Measurements from ENCODE around the gene ERP27. TPM values are rescaled to one million over a fixed set of nuclear protein-coding genes. Genes with fewer than 3 reads are reported as not detected.

The ERP27 gene
- total RNA-seq, 4 donors from 2014 or later, result 0.57 to 5.5 (median 1.9) TPM; not detected in 1

DNA sequence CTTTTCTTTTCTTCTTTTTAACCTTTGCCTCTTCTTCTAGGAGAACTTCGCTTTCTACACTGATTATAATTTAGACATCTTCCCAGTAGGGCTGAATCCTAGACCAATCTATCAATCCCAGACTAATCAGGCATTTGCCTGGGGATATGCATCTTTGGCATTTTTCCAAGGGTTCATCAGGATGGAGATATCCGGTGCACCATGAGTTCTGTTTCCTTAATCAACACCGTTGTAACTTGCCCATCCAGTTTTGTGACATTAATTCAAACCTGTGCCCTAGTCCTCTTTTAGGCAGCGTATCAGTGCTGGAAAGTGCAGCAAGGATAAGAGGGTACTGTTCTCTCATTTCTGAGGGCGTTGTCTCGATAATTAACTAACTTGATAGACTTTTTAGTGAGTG lies 52.1 kb downstream of the ERP27 start:
- 45 to 64% methylated on average over 6 of the region's 6 CpGs for whole genome bisulfite sequencing, 2 donors
- Histone ChIP-seq H3K9me3 (no peaks in the 10 kb centered on the region), H3K4me3 (peak overlapping the region in 3 of 4 donors; percentile 38 to 60 (median 38)), H3K27me3 (no peaks in the 10 kb centered on the region), H3K4me1 (peaks cover 0 to 38% (median 13%) of the 10 kb centered on the region in 3 donors), H3K36me3 (no peaks in the 10 kb centered on the region), H3K27ac (peak overlapping the region; percentile 58 to 87 (median 78))
- TF ChIP-seq, protein P1, sequence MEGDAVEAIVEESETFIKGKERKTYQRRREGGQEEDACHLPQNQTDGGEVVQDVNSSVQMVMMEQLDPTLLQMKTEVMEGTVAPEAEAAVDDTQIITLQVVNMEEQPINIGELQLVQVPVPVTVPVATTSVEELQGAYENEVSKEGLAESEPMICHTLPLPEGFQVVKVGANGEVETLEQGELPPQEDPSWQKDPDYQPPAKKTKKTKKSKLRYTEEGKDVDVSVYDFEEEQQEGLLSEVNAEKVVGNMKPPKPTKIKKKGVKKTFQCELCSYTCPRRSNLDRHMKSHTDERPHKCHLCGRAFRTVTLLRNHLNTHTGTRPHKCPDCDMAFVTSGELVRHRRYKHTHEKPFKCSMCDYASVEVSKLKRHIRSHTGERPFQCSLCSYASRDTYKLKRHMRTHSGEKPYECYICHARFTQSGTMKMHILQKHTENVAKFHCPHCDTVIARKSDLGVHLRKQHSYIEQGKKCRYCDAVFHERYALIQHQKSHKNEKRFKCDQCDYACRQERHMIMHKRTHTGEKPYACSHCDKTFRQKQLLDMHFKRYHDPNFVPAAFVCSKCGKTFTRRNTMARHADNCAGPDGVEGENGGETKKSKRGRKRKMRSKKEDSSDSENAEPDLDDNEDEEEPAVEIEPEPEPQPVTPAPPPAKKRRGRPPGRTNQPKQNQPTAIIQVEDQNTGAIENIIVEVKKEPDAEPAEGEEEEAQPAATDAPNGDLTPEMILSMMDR (IDR thresholded peaks at IDR 0.05), result no peak
- TF ChIP-seq POLR2A (IDR thresholded peaks at IDR 0.05), result no peak
- intact Hi-C loops (cut with DNase I), result no loop called here
- DNase-seq, result no peak

DNA sequence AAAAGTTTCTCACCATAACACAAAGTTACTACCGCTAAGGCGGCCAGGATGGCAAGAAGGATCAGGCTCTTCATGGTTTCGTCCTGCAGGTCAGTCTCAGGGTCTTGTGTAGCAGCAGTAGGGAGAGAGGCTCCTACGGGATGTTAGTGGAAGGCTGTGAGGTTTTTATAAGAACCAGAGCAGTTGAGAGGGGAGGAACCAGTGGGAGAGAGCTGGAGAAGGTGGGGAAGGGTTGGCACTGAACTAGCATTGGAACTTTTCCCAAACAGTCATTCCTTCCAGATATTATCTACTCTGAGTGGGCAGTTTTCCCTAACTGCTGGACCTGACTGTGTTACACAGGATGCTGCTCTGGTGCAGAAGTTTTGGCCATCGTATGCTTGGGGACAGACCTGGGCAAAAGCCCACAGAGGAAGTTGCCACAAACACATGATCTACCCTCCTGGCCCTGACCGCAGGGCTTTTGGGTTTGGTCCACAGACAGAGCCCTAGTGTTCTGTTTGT lies 52.6 kb downstream of the ERP27 start, which contains the start of gene MGP:
Gene MGP, minus strand, starts transcription at position 137 of the 504 bp plus-strand sequence. Its CDS starts 63 bp downstream, at position 74.
- TF ChIP-seq, protein P1 (IDR thresholded peaks at IDR 0.05), result no peak
- peak in 2 of 4 donors; percentile 51 to 76 for TF ChIP-seq POLR2A (IDR thresholded peaks at IDR 0.05)
- DNase-seq, result no peak
- H3K36me3 ChIP-seq, result no peaks in the 10 kb centered on the region
- intact Hi-C loops (cut with DNase I), result no loop called here
- peak within 1 kb of the TSS; percentile 6 to 60 (median 38) for H3K4me3 ChIP-seq
- H3K4me1 ChIP-seq, result peaks cover 0 to 38% (median 13%) of the 10 kb centered on the region in 3 donors
- H3K27ac ChIP-seq, result peak within 1 kb of the TSS; percentile 58 to 87 (median 78)
- no peaks in the 10 kb centered on the region for H3K27me3 ChIP-seq
- no peaks in the 10 kb centered on the region for H3K9me3 ChIP-seq
- WGBS, 2 donors, result 39 to 49% methylated on average over 4 to 6 of the region's 6 CpGs

DNA sequence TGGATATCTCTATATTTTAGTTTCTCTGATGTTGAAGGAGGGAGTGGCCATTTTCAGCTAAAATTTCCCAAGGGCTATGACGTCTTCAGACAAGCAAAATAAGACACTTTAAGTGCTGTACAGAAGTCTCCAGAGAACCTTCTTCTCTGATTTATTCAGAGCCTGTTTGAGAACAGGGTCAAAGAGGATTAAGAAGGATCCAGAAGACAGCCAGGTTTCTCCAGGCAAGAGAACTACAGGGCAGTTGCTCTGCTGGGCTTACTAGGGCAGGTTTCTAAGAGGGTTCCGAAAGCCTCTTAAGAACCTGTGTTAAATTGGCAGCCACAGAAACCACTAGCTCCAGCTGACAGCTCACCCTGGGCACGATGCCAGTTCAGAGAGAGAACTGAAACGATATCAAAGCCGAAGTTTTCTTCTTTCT lies 53.9 kb downstream of the ERP27 start:
- intact Hi-C loops (cut with DNase I), result no loop called here
- DNase-seq, result peak; percentile 9
- TF ChIP-seq, protein P1 (IDR thresholded peaks at IDR 0.05), result no peak
- peak overlapping the region; percentile 30 to 81 (median 76) for H3K27ac ChIP-seq
- peaks cover 0 to 38% (median 13%) of the 10 kb centered on the region in 3 donors for H3K4me1 ChIP-seq
- 0 to 1% methylated on average over 5 of the region's 5 CpGs for WGBS, 2 donors
- no peaks in the 10 kb centered on the region for H3K9me3 ChIP-seq
- no peaks in the 10 kb centered on the region for H3K27me3 ChIP-seq
- no peaks in the 10 kb centered on the region for H3K36me3 ChIP-seq
- H3K4me3 ChIP-seq, result peak overlapping the region in 3 of 4 donors; percentile 38 to 60 (median 38)

DNA sequence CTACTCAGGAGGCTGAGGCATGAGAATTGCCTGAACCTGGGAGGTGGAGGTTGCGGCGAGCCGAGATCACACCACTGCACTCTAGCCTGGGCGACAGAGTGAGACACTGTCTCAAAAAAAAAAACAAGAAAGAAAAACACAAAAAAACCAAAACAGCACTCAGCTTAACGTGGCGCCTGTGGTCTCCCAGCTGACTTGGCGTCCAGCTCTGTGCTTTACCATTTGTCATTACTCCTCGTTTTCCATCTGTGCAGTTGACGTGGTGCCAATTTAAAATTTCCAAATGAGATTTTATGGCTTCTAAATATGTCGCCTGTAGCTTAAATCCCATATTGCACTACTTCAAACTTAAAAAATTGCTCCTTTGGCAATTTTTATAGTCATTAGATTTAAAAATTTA lies 54.7 kb downstream of the ERP27 start:
- H3K27ac ChIP-seq, result peak overlapping the region in 3 of 4 donors; percentile 28 to 81 (median 75)
- intact Hi-C loops (cut with DNase I), result no loop called here

DNA sequence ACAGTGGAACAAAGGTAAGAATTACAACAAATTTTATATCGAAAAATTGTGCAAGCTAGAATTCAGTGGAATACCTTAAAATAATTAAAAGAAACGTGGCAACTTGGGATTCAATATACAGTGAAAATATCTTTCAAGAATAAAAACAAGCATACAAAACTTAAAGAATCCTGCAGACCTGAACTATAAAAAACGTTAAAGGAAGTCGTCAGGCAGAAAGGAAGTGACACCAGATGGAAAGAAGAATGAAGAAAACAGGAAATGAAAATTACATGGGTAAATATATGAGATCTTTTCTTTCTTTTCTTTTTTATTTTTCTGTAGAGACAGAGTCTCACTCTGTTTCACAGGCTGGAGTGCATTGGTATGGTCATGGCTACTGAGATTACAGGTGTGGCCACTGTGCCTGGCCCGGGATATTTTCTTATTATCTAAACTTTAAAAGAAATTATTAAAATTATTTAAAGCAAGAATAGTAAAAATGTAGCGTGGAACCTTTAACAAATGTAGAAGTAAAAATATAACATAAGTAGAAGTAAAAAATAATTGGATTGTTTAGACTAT lies 57.4 kb downstream of the ERP27 start:
- no peaks in the 10 kb centered on the region for H3K27me3 ChIP-seq
- H3K36me3 ChIP-seq, result no peaks in the 10 kb centered on the region
- no peak for DNase-seq
- TF ChIP-seq POLR2A (IDR thresholded peaks at IDR 0.05), result no peak
- TF ChIP-seq, protein P1 (IDR thresholded peaks at IDR 0.05), result no peak
- peaks cover 0 to 28% (median 8%) of the 10 kb centered on the region in 3 donors for H3K4me1 ChIP-seq
- intact Hi-C loops (cut with DNase I), result no loop called here
- no peaks in the 10 kb centered on the region for H3K9me3 ChIP-seq
- no peak overlapping the region for H3K4me3 ChIP-seq
- 71 to 74% methylated on average over 6 of the region's 6 CpGs for WGBS, 2 donors
- no peak overlapping the region for H3K27ac ChIP-seq

More for the DNA sequence above, 54.7 kb downstream of the ERP27 start:
- no peaks in the 10 kb centered on the region for H3K27me3 ChIP-seq
- H3K4me1 ChIP-seq, result peaks cover 0 to 38% (median 13%) of the 10 kb centered on the region in 3 donors
- no peak for DNase-seq
- TF ChIP-seq POLR2A (IDR thresholded peaks at IDR 0.05), result no peak
- TF ChIP-seq, protein P1 (IDR thresholded peaks at IDR 0.05), result no peak
- peak overlapping the region in 3 of 4 donors; percentile 38 to 60 (median 38) for H3K4me3 ChIP-seq
- no peaks in the 10 kb centered on the region for H3K36me3 ChIP-seq
- no peaks in the 10 kb centered on the region for H3K9me3 ChIP-seq
- WGBS, 2 donors, result 75 to 79% methylated on average over 10 of the region's 10 CpGs

Measured in esophagus squamous epithelium (tissue), 5 donors.